GM23338 (cell line): ENCODE measurements around the gene MICALL2. TPM values are rescaled to one million over a fixed set of nuclear protein-coding genes. Genes with fewer than 3 reads are reported as not detected.

Source experiments
- ATAC-seq: fragments of 200-7000 bp; cut with Tn5 transposase; 3 replicates; pipeline ENCODE4 v1.9.1; 2020
- DNase-seq: peaks from one replicate; pipeline ENCODE4 v3.0.0-alpha.2; 2015; ENCODE audit warnings: low spot score
- H2AFZ ChIP-seq: fragments of 200-600 bp; sonication (generic); 2 replicates; pipeline ENCODE4 v1.8.0; 2016; ENCODE audit warnings: antibody characterized with exemption, mild to moderate bottlenecking, moderate library complexity
- H3F3A ChIP-seq: fragments of 200-600 bp; sonication (generic); replicated peaks from 2 replicates; pipeline ENCODE4 v1.8.0; 2017; ENCODE audit warnings: antibody characterized with exemption, mixed run types, low read depth
- H3K27ac ChIP-seq: fragments of 200-600 bp; sonication (generic); 2 replicates; pipeline ENCODE4 v1.6.1; 2016; ENCODE audit warnings: low read depth
- H3K27me3 ChIP-seq: fragments of 200-600 bp; sonication (generic); 2 replicates; pipeline ENCODE4 v1.8.0; 2016; ENCODE audit warnings: mild to moderate bottlenecking, mixed run types, moderate library complexity; ENCODE audit not compliant: insufficient read depth
- H3K36me3 ChIP-seq: fragments of 200-600 bp; sonication (generic); 2 replicates; pipeline ENCODE4 v1.8.0; 2016; ENCODE audit warnings: mild to moderate bottlenecking; ENCODE audit not compliant: insufficient read depth
- H3K4me1 ChIP-seq: fragments of 200-600 bp; sonication (generic); 2 replicates; pipeline ENCODE4 v1.8.0; 2016; ENCODE audit warnings: mild to moderate bottlenecking, moderate library complexity; ENCODE audit not compliant: insufficient read depth
- H3K4me2 ChIP-seq: fragments of 200-600 bp; sonication (generic); 2 replicates; pipeline ENCODE4 v1.7.1; 2017; ENCODE audit warnings: mixed run types
- H3K4me3 ChIP-seq: fragments of 200-600 bp; sonication (generic); 2 replicates; pipeline ENCODE4 v1.6.1; 2016; ENCODE audit warnings: mixed run types
- H3K79me2 ChIP-seq: fragments of 200-600 bp; sonication (generic); replicated peaks from 2 replicates; pipeline ENCODE4 v1.8.0; 2017; ENCODE audit warnings: mild to moderate bottlenecking; ENCODE audit not compliant: insufficient read depth
- H3K9me2 ChIP-seq: fragments of 200-600 bp; sonication (generic); 2 replicates; pipeline ENCODE4 v1.8.0; 2017; ENCODE audit not compliant: insufficient read depth
- H4K20me1 ChIP-seq: fragments of 200-600 bp; sonication (generic); replicated peaks from 2 replicates; pipeline ENCODE4 v1.8.0; 2017; ENCODE audit warnings: mild to moderate bottlenecking; ENCODE audit not compliant: insufficient read depth
- H3K27ac Mint-ChIP-seq: 2 replicates; pipeline ENCODE4 v1.8.0; 2020; ENCODE audit warnings: inconsistent platforms, mild to moderate bottlenecking, moderate library complexity, mixed read lengths
- H3K27me3 Mint-ChIP-seq: 3 replicates; pipeline ENCODE4 v1.8.0; 2022; ENCODE audit warnings: low read depth, mild to moderate bottlenecking, moderate library complexity, mixed read lengths, inconsistent platforms; ENCODE audit not compliant: insufficient read depth, poor library complexity
- H3K36me3 Mint-ChIP-seq: 3 replicates; pipeline ENCODE4 v1.8.0; 2021; ENCODE audit warnings: low read depth, mild to moderate bottlenecking, inconsistent platforms, moderate library complexity, mixed read lengths
- H3K4me1 Mint-ChIP-seq: 3 replicates; pipeline ENCODE4 v1.8.0; 2020; ENCODE audit warnings: mild to moderate bottlenecking, inconsistent platforms, mixed read lengths
- H3K4me3 Mint-ChIP-seq: 3 replicates; pipeline ENCODE4 v1.8.0; 2021; ENCODE audit warnings: moderate library complexity, mild to moderate bottlenecking, inconsistent platforms, mixed read lengths
- H3K9me3 Mint-ChIP-seq: 3 replicates; pipeline ENCODE4 v1.8.0; 2020; ENCODE audit warnings: moderate library complexity, mild to moderate bottlenecking, inconsistent platforms, mixed read lengths
- CREB1 ChIP-seq: fragments of 250-450 bp; sonication (Bioruptor Pico); IDR thresholded peaks from 2 replicates; pipeline ENCODE4 v1.5.0; 2020; ENCODE audit warnings: low read depth, mild to moderate bottlenecking, moderate library complexity
- CTCF ChIP-seq, 2 experiments: fragments of 200-600 bp in 1 of 2; sonication (generic) in 1 of 2; conservative IDR thresholded peaks; 2 replicates each; pipeline versions ENCODE4 v1.5.1 to v1.6.1; 2016 to 2017; ENCODE audit warnings: antibody characterized with exemption in 2 of 2, low read depth in 2 of 2, mild to moderate bottlenecking in 2 of 2, moderate library complexity in 1 of 2
- ETS1 ChIP-seq: IDR thresholded peaks from 2 replicates; pipeline ENCODE4 v1.6.1; 2016; ENCODE audit warnings: antibody characterized with exemption
- EZH2 ChIP-seq: fragments of 200-600 bp; sonication (generic); IDR thresholded peaks from one replicate; pipeline ENCODE4 v1.8.0; 2017; ENCODE audit warnings: antibody characterized with exemption, mild to moderate bottlenecking, low read depth; ENCODE audit not compliant: unreplicated experiment
- EZH2phosphoT487 ChIP-seq: fragments of 200-600 bp; sonication (generic); IDR thresholded peaks from one replicate; pipeline ENCODE4 v1.8.1; 2018; ENCODE audit warnings: antibody characterized with exemption; ENCODE audit not compliant: unreplicated experiment
- JUNB ChIP-seq: IDR thresholded peaks from one replicate; pipeline ENCODE4 v1.6.1; 2016; ENCODE audit warnings: antibody characterized with exemption; ENCODE audit not compliant: unreplicated experiment
- NANOG ChIP-seq: IDR thresholded peaks from 2 replicates; pipeline ENCODE4 v1.6.1; 2016; ENCODE audit warnings: antibody characterized with exemption, borderline replicate concordance
- POLR2AphosphoS5 ChIP-seq: IDR thresholded peaks from 2 replicates; pipeline ENCODE4 v1.6.1; 2016; ENCODE audit warnings: antibody characterized with exemption, low read depth
- REST ChIP-seq: IDR thresholded peaks from one replicate; pipeline ENCODE4 v1.6.1; 2018; ENCODE audit warnings: antibody characterized with exemption; ENCODE audit not compliant: unreplicated experiment
- STAT1 ChIP-seq: IDR thresholded peaks from one replicate; pipeline ENCODE4 v1.6.1; 2016; ENCODE audit warnings: antibody characterized with exemption; ENCODE audit not compliant: unreplicated experiment
- ZNF114 ChIP-seq: fragments of 250-450 bp; sonication (Bioruptor Pico); IDR thresholded peaks from 2 replicates; pipeline ENCODE4 v1.5.0; 2020; ENCODE audit warnings: mild to moderate bottlenecking, moderate library complexity
- ZNF331 ChIP-seq: fragments of 250-450 bp; sonication (Bioruptor Pico); IDR thresholded peaks from 2 replicates; pipeline ENCODE4 v1.5.0; 2020; ENCODE audit warnings: low read depth, mild to moderate bottlenecking, moderate library complexity
- ZNF462 ChIP-seq: fragments of 250-450 bp; sonication (Bioruptor Pico); IDR thresholded peaks from 2 replicates; pipeline ENCODE4 v1.5.0; 2020; ENCODE audit warnings: mild to moderate bottlenecking, moderate library complexity
- polyA plus RNA-seq: library from polyadenylated mRNA; unstranded; fragments of >200 nt; fragmentation: Nextera tagmentation; extraction: Ambion mirVana; gene quantifications from 2 replicates; pipeline ENCODE4 v1.2.1, GENCODE V29; 2016
- total RNA-seq: library from RNA; depleted of rRNA; stranded (reverse); fragments of >200 nt; shearing (Covaris generic); gene quantifications from 2 replicates; pipeline ENCODE4 v1.2.3, GENCODE V29; 2014

The MICALL2 gene
- total and polyA plus RNA-seq, 2 experiments from 2014 or later: 7.0 to 13.0 TPM

GRCh38 chr7:1444214-1444924 is 14.9 kb downstream of the MICALL2 start:
- Mint-ChIP-seq H3K27ac (no peak overlapping the region), H3K4me3 (no peak overlapping the region), H3K4me1 (peaks cover 2% of the 10 kb centered on the region; the same call in 1 of the 3 replicates), H3K9me3 (no peaks in the 10 kb centered on the region; the same call in 1 of the 3 replicates), H3K36me3 (no peaks in the 10 kb centered on the region), H3K27me3 (peaks cover 4% of the 10 kb centered on the region)
- Histone ChIP-seq H3K27ac (no peak overlapping the region), H3K4me1 (no peaks in the 10 kb centered on the region), H3K36me3 (no peaks in the 10 kb centered on the region), H4K20me1 (no peaks in the 10 kb centered on the region), H3K79me2 (no peaks in the 10 kb centered on the region), H2AFZ (no peak overlapping the region), H3K4me3 (no peak overlapping the region), H3F3A (peaks cover 3% of the 10 kb centered on the region; the same call in 1 of the 2 replicates), H3K4me2 (no peak overlapping the region), H3K9me2 (no peaks in the 10 kb centered on the region), H3K27me3 (no peaks in the 10 kb centered on the region)
- ATAC-seq (no peak; the same call in 1 of the 3 replicates), DNase-seq (no peak)
- TF ChIP-seq ZNF331 (CRISPR knock-in tag) (no peak), STAT1 (no peak), ZNF462 (CRISPR knock-in tag) (no peak), JUNB (no peak), ETS1 (no peak), EZH2 (no peak), REST (no peak), NANOG (no peak), ZNF114 (no peak), CTCF (conservative IDR thresholded peaks at IDR 0.05; ENCODE audit: low read depth in 2 of 2) (no peak), POLR2AphosphoS5 (no peak), EZH2phosphoT487 (no peak), CREB1 (CRISPR knock-in tag) (no peak)
